Tibial nerve (tissue), 4 donors: ENCODE results near the gene SF3B1.

Experiments used
- EP300 ChIP-seq, 2 donors: sonication (generic); formaldehyde crosslinking; IDR thresholded peaks; one replicate each; pipeline ENCODE4 v1.6.1; 2017; ENCODE audit warnings: antibody characterized with exemption in 2 of 2, mild to moderate bottlenecking in 1 of 2
- TF ChIP-seq, protein P1 (sequence below), 5 experiments: fragments of 200-600 bp in 3 of 5; fragments of 450-650 bp in 2 of 5; sonication (generic) in 3 of 5; IDR thresholded peaks; one replicate each; pipeline ENCODE4 v1.5.1; 2016 to 2019; ENCODE audit warnings: antibody characterized with exemption in 5 of 5, mild to moderate bottlenecking in 3 of 5, moderate library complexity in 2 of 5

DNA sequence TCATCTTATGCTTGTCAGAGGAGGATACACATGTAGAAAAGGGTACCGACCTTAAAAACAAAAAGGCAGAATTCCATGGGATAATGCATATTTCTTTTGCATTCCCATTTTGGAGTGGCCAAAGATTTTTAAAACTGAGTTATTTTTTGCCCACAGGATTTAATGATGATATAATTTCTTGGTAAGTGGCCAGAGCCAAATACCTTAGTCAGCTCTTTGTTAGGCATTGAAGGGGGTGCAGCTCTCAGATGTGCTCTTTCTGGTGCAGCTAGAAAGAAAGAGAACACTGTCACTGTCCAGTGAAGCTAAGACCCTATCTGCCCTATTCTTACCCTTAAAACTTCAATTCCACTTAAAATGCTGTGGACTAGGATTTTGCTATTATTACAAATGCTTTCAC lies 29.3 kb upstream of the SF3B1 start:
- TF ChIP-seq, protein P1, sequence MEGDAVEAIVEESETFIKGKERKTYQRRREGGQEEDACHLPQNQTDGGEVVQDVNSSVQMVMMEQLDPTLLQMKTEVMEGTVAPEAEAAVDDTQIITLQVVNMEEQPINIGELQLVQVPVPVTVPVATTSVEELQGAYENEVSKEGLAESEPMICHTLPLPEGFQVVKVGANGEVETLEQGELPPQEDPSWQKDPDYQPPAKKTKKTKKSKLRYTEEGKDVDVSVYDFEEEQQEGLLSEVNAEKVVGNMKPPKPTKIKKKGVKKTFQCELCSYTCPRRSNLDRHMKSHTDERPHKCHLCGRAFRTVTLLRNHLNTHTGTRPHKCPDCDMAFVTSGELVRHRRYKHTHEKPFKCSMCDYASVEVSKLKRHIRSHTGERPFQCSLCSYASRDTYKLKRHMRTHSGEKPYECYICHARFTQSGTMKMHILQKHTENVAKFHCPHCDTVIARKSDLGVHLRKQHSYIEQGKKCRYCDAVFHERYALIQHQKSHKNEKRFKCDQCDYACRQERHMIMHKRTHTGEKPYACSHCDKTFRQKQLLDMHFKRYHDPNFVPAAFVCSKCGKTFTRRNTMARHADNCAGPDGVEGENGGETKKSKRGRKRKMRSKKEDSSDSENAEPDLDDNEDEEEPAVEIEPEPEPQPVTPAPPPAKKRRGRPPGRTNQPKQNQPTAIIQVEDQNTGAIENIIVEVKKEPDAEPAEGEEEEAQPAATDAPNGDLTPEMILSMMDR (IDR thresholded peaks at IDR 0.05) = no peak
- TF ChIP-seq EP300 (IDR thresholded peaks at IDR 0.05) = no peak
